Naive thymus-derived CD8-positive, alpha-beta T cell (primary cell): Measurements from ENCODE around the gene DUOXA2. TPM values are rescaled to one million over a fixed set of nuclear protein-coding genes. Genes with fewer than 3 reads are reported as not detected.

Experiments used
- ATAC-seq, 2 donors: fragments of 150-1000 bp; cut with Tn5 transposase in 1 of 2; sonication (Bioruptor Pico), chemical (Tn5 transposase) in 1 of 2; 1 replicate in 1 of 2; 2 replicates in 1 of 2; pipeline ENCODE4 v1.10.0; 2021; ENCODE audit warnings: mild to moderate bottlenecking in 2 of 2, moderate library complexity in 2 of 2
- POLR2A ChIA-PET: fragments of 350-600 bp; sonication (Branson Sonifier 250); formaldehyde crosslinking; loops from one replicate; lab custom pipeline; 2021; ENCODE audit warnings: antibody characterized with exemption; lab: Charles Lee
- DNase-seq, 10 donors: peaks; one replicate each; pipeline versions ENCODE4 v3.0.0 to v3.0.0-alpha.2; 2020 to 2022
- H3K27ac Mint-ChIP-seq, 10 donors: one replicate each; pipeline ENCODE4 v1.8.0; 2020 to 2022; ENCODE audit warnings: mild to moderate bottlenecking in 10 of 10, mixed read lengths in 10 of 10, moderate library complexity in 4 of 10, inconsistent platforms in 1 of 10
- H3K27me3 Mint-ChIP-seq, 5 donors: one replicate each; pipeline ENCODE4 v1.8.0; 2021 to 2022; ENCODE audit warnings: mixed read lengths in 5 of 5
- H3K36me3 Mint-ChIP-seq, 3 donors: one replicate each; pipeline ENCODE4 v1.8.0; 2020 to 2022; ENCODE audit warnings: mixed read lengths in 3 of 3, mild to moderate bottlenecking in 2 of 3, inconsistent platforms in 1 of 3
- H3K4me1 Mint-ChIP-seq, 4 donors: one replicate each; pipeline ENCODE4 v1.8.0; 2021 to 2022; ENCODE audit warnings: mixed read lengths in 4 of 4
- H3K4me3 Mint-ChIP-seq, 10 donors: one replicate each; pipeline ENCODE4 v1.8.0; 2020 to 2022; ENCODE audit warnings: mild to moderate bottlenecking in 10 of 10, mixed read lengths in 10 of 10, moderate library complexity in 6 of 10, inconsistent platforms in 1 of 10
- H3K9me3 Mint-ChIP-seq, 9 donors: one replicate each; pipeline ENCODE4 v1.8.0; 2020 to 2022; ENCODE audit warnings: mixed read lengths in 9 of 9, mild to moderate bottlenecking in 3 of 9, inconsistent platforms in 1 of 9, moderate library complexity in 1 of 9
- polyA plus RNA-seq, 3 donors: library from polyadenylated mRNA; unstranded; fragments of 300-500 nt; fragmentation: Illumina TruSeq; gene quantifications; one replicate each; pipeline ENCODE4 v1.2.3, GENCODE V29; 2021
- total RNA-seq, 8 experiments: library from RNA in 2 of 8; stranded (reverse) in 2 of 8; gene quantifications; one replicate each; pipeline ENCODE4 v1.2.3 and lab custom pipeline; 2021 to 2026

Gene DUOXA2
- total and polyA plus RNA-seq, 5 experiments from 2014 or later, result not detected

DNA sequence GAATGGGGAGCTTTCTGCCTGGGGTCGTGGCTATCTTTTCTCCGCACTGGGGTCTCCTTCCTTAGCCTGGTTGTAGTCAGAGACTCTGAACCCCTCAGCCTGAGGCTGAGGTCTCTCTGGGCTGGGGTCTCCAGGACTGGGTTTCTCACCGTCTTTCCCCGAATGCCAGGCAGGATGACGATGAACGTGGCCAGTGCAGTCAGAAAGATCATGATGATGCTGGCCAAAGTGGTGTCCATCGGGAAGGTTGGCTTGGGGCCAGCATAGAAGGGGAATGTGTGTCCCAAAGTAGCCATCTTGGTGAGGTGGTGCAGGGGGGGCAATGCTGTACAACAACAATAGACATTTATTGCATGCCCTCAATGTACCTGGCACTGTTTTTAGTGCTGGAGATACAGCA, 8.6 kb downstream of the DUOXA2 start:
- H3K9me3 Mint-ChIP-seq, result no peaks in the 10 kb centered on the region
- POLR2A ChIA-PET, result no interaction called here

DNA sequence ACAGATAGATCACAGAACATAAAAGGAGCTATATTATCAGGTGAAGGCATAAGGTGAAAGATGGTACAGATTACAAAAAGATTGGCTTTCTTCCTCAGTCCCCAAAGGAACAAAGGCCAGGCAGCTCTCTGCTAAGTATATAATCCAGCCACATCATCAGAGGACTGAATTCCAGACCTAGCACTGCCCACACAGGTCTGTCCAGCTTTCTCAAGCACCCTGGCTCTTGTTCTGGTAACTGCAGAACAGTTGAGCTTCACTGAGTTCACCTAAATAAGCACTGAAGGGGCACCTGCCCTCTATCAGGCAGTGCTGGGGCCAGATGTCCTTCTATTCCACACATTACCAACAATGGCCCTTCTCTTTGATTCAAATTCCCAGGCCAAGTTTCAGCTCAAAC, 9.3 kb downstream of the DUOXA2 start:
- Mint-ChIP-seq H3K9me3 (no peaks in the 10 kb centered on the region), H3K27me3 (peaks cover 27 to 67% (median 52%) of the 10 kb centered on the region in 5 donors), H3K27ac (no peak overlapping the region), H3K36me3 (no peaks in the 10 kb centered on the region), H3K4me1 (peaks cover 0 to under 1% (median 0%) of the 10 kb centered on the region in 4 donors), H3K4me3 (no peak overlapping the region)
- ATAC-seq (no peak), DNase-seq (no peak)
- POLR2A ChIA-PET, result interaction anchor here (1.2 kb wide), 1 partner anchor 77 kb away, joined by 4 read pairs; no protein-coding TSS in a partner anchor

More for the DNA sequence above, 8.6 kb downstream of the DUOXA2 start:
- no peak overlapping the region for H3K27ac Mint-ChIP-seq
- no peak overlapping the region for H3K4me3 Mint-ChIP-seq
- peaks cover 32 to 65% (median 51%) of the 10 kb centered on the region in 5 donors for H3K27me3 Mint-ChIP-seq
- H3K36me3 Mint-ChIP-seq, result no peaks in the 10 kb centered on the region
- no peak for DNase-seq
- no peak for ATAC-seq
- H3K4me1 Mint-ChIP-seq, result peaks cover 3 to 8% (median 5%) of the 10 kb centered on the region in 4 donors

DNA sequence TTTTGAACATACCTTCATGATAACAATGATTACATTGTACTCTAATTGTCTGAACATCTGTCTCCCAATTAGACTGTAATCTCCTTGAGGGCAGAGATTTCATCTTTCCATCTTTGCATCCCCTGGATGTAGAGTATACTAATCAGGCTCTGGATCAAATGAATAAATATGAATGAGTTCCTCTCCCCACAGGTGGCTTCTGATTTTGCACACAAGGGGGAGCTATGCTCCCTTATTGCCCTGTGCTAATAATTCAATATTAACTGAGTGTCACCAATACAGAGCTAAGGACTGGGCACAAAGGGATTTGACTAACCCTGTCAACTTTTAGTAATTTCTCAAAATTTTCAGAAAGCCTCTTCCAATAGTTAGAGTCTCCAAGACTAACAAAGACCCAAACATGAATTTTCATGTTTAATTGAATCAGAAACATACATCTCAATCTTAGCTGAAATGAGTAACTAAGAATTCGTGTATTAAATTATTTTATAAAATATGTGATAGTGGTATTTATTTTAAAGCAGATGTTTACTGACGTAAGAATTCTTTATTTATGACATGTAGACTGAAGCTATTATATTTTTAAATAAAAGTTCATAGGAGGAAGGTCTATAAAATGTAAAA, 12.5 kb downstream of the DUOXA2 start:
- ATAC-seq (peak; percentile 62 to 64), DNase-seq (peak in 5 of 10 donors; percentile 23 to 43 (median 41))
- Mint-ChIP-seq H3K9me3 (no peaks in the 10 kb centered on the region), H3K4me1 (peaks cover 0 to 8% (median 2%) of the 10 kb centered on the region in 4 donors), H3K27me3 (peaks cover 27 to 73% (median 58%) of the 10 kb centered on the region in 5 donors), H3K4me3 (no peak overlapping the region), H3K36me3 (no peaks in the 10 kb centered on the region), H3K27ac (no peak overlapping the region)
- POLR2A ChIA-PET, result interaction anchor here (0.6 kb wide), 1 partner anchor 149 kb away, joined by 3 read pairs; no protein-coding TSS in a partner anchor

DNA sequence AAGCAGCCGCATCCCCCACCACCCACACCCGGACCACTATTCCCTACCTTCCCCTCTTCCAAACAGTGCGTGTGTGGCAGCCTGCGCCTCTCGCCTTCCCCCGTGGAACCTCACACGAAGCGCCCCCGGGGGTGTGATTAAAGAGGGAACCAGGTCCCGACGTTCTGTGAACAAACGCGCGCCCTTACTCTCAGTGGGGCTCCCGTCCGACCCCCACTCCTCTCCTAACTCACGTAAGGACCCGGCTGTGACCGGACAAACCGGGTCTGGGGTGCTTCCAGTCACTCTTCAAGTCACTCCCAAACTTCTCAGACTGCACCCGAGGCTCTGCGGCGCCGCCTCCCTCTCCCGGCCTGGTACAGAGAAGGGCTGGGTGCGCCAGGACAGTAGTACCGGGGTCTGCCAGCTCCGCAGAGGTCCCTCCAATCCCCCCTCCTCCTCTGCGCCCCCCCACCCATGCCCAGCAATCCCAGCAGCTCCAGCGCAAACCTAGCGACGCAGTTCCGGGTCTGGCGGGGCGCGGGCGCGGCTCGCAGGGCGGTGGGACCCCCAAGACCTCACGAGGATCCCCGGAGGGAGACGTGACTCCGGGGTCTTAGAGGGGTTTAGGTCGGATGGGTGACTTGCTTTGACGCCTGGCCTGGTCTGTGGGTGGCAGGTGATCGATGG, 15.0 kb downstream of the DUOXA2 start:
- H3K36me3 Mint-ChIP-seq, result peaks cover 0 to 2% (median 0%) of the 10 kb centered on the region in 3 donors
- POLR2A ChIA-PET, result no interaction called here
- no peak overlapping the region for H3K27ac Mint-ChIP-seq
- peaks cover 23 to 79% (median 68%) of the 10 kb centered on the region in 5 donors for H3K27me3 Mint-ChIP-seq
- ATAC-seq (peak; percentile 18 to 35), DNase-seq (no peak)
- peaks cover 0 to 8% (median 3%) of the 10 kb centered on the region in 4 donors for H3K4me1 Mint-ChIP-seq
- peak overlapping the region in 9 of 10 donors; percentile 24 to 61 (median 42) for H3K4me3 Mint-ChIP-seq
- H3K9me3 Mint-ChIP-seq, result no peaks in the 10 kb centered on the region

DNA sequence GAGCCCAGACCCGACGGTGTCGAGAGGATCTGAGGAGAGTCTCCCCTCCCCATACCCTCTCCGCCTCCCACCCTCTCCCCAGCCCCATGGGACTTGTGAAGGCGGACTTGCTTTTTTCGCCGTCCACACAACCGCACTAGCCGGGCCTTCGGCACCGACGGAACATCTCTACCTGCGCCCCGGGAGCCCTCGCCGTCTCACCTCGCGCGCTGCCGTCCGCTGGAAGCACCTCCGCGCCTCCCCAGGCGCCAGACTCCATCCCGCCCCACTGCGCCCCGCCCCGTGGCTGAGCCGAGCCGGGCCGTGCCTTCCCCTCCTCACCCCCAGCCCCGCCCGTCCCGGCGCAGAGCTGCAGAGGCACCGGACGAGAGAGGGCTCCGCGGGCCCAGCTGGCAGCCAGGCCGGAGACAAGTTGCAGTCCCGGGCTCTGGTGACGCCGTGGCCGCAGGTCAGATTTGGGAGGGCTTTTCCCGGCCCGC, 15.6 kb downstream of the DUOXA2 start, which contains the start of the genes DUOX1 and DUOXA1:
TSS of gene DUOX1 (plus strand) at position 344 of the 479 bp plus-strand sequence. CDS start 1,973 bp downstream, outside the sequence.
TSS of gene DUOXA1 (minus strand) at position 229 of the 479 bp plus-strand sequence. CDS start 6,865 bp downstream, outside the sequence.
- ATAC-seq (peak; percentile 76 to 80), DNase-seq (no peak)
- H3K27ac Mint-ChIP-seq, result no peak within 1 kb of the TSS
- peaks cover 0 to 2% (median 0%) of the 10 kb centered on the region in 3 donors for H3K36me3 Mint-ChIP-seq
- H3K9me3 Mint-ChIP-seq, result no peaks in the 10 kb centered on the region
- peak within 1 kb of the TSS; percentile 37 to 65 (median 52) for H3K4me3 Mint-ChIP-seq
- peaks cover 4 to 11% (median 6%) of the 10 kb centered on the region in 4 donors for H3K4me1 Mint-ChIP-seq
- H3K27me3 Mint-ChIP-seq, result peaks cover 29 to 84% (median 71%) of the 10 kb centered on the region in 5 donors
- POLR2A ChIA-PET, result no interaction called here

DNA sequence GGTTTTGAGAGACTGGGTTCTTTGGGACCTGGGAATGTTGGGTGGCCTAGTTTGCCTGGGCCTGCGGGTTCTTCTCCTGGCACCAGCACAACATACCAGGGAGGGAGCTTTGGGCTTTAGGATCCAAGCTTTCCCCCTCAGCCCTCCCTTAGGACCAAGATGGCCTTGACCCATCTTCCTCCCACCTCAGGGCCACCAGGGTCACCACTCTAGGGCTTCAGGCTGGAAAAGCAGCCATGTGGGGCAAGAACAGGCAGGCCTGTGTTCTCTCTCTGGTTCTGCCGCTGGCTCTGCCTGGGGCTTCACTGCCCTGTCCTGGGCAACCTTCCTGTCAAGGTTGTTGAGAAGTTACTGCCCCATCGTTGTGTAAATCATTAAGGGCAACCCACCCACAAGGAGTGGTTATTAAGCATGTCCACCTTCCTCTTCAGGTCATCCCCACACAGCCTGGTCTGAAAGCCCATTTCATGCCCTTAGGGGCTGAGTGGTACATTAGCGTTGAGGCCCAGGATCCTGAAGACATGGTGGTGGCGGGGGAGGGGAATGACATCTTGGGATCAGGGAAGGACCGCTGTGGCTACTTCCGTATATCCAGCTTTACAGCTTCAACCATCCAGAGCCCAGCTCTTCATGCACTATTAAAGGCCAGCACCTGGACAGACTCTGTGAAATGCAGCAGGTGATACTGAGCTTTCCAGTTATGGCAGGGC, 16.3 kb downstream of the DUOXA2 start:
- H3K4me1 Mint-ChIP-seq, result peaks cover 7 to 14% (median 8%) of the 10 kb centered on the region in 4 donors
- peaks cover 0 to 2% (median 0%) of the 10 kb centered on the region in 3 donors for H3K36me3 Mint-ChIP-seq
- H3K4me3 Mint-ChIP-seq, result peak overlapping the region in 9 of 10 donors; percentile 23 to 65 (median 55)
- ATAC-seq (no peak), DNase-seq (no peak)
- no peaks in the 10 kb centered on the region for H3K9me3 Mint-ChIP-seq
- POLR2A ChIA-PET, result no interaction called here
- H3K27ac Mint-ChIP-seq, result no peak overlapping the region
- H3K27me3 Mint-ChIP-seq, result peaks cover 22 to 80% (median 67%) of the 10 kb centered on the region in 5 donors

DNA sequence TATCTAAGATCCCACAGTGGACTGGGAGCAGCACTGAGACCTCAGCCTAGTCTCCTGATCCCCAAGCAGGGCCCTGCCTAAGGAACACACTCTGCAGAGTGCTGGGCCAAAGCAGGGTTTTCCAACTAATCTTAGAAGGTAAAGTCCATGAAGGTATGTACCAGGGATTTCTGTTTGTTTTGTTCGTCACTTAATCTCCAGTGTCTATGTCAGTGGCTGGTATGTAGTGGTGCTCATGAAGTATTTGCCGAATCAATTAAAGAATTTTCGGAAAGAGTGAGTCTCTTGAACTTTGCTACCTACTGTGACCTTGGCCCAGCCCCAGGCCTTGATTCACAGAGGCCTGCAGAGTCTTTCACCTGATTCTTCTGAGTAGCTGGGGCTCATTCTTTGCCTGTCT, 17.4 kb downstream of the DUOXA2 start:
- H3K4me3 Mint-ChIP-seq, result no peak overlapping the region
- no peak overlapping the region for H3K27ac Mint-ChIP-seq
- H3K9me3 Mint-ChIP-seq, result no peaks in the 10 kb centered on the region
- H3K27me3 Mint-ChIP-seq, result peaks cover 24 to 77% (median 61%) of the 10 kb centered on the region in 5 donors
- peaks cover 10 to 19% (median 13%) of the 10 kb centered on the region in 4 donors for H3K4me1 Mint-ChIP-seq
- ATAC-seq (no peak), DNase-seq (no peak)
- peaks cover 0 to 2% (median 0%) of the 10 kb centered on the region in 3 donors for H3K36me3 Mint-ChIP-seq
- POLR2A ChIA-PET, result no interaction called here

DNA sequence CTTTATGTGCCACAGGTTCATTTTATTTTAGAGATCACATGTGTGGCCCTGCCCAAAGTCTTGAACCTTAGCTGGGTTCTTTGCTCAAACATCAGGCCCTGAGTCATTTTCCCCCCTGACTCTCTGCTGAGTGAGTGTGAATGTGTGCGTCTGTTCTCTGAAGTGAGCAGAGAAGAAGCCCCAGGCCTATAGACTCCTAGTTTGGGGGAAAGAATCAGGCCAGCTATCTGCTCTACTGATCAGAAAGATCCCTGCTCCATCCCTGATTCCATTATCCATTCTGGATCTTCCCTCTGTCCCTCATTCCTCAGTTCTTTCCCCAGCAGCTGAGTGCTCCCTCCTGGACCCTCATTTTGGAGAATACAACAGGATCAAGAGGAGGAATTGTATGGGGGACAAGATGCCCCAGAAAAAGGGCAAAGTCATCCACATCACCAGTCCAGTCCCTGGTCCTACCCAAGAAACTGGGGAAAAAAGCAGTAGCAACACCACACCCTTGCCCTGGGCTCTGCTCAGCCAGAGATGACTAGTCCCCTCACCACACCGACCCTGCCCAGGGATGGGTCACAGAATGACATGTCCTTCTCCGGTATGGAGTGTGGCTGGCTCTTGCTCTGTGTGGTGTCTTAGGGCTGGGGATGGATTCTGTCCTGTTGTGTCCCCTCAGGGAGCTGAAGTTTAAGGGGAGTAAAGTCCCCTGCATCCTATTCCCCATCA, 18.9 kb downstream of the DUOXA2 start:
- H3K36me3 Mint-ChIP-seq, result peaks cover 0 to 2% (median 0%) of the 10 kb centered on the region in 3 donors
- no peak for DNase-seq
- POLR2A ChIA-PET, result no interaction called here
- no peak for ATAC-seq
- H3K27me3 Mint-ChIP-seq, result peaks cover 21 to 71% (median 57%) of the 10 kb centered on the region in 5 donors
- peak overlapping the region in 1 of 10 donors; percentile 57 for H3K27ac Mint-ChIP-seq
- H3K4me3 Mint-ChIP-seq, result peak overlapping the region in 1 of 10 donors; percentile 26
- peaks cover 11 to 20% (median 15%) of the 10 kb centered on the region in 4 donors for H3K4me1 Mint-ChIP-seq
- no peaks in the 10 kb centered on the region for H3K9me3 Mint-ChIP-seq

DNA sequence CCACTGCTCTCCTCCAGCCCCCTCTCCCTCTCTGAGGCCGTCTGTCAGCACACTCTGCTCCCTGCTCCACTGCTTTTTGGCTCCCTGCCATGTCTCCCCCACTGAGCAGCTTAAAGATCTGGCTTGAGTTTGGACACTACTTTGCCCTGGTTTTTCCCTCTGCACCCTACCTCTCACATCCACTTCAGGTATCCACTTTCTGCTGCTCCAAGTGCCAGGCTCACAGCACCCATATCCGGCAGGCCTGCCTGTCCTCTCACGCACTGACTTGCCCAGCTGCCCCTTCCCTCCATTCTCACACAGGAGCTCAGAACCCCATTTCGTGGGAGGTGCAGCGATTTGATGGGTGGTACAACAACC, 19.4 kb downstream of the DUOXA2 start:
- Mint-ChIP-seq H3K4me1 (peaks cover 11 to 20% (median 15%) of the 10 kb centered on the region in 4 donors), H3K27ac (peak overlapping the region in 1 of 10 donors; percentile 57), H3K4me3 (peak overlapping the region in 3 of 10 donors; percentile 3 to 22 (median 20)), H3K36me3 (peaks cover 0 to 2% (median 0%) of the 10 kb centered on the region in 3 donors), H3K27me3 (peaks cover 21 to 66% (median 52%) of the 10 kb centered on the region in 5 donors), H3K9me3 (no peaks in the 10 kb centered on the region)
- no peak for DNase-seq
- POLR2A ChIA-PET, result no interaction called here
- no peak for ATAC-seq

DNA sequence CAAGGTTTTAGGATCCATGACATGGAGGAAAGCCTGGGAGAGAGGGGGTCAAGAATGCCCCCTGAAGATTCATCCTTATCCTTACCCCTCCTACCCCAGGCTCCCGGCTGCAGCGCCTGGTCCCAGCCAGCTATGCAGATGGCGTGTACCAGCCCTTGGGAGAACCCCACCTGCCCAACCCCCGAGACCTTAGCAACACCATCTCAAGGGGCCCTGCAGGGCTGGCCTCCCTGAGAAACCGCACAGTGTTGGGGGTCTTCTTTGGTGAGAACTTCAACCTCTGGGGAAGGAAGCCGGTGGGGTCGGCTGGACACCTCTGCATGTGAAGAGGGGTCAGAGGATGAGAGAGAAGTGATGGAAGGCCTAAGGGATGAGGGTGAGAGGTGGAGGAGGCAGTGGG, 19.9 kb downstream of the DUOXA2 start:
- peaks cover 0 to 2% (median 0%) of the 10 kb centered on the region in 3 donors for H3K36me3 Mint-ChIP-seq
- no peak overlapping the region for H3K27ac Mint-ChIP-seq
- DNase-seq, result no peak
- ATAC-seq, result no peak
- POLR2A ChIA-PET, result no interaction called here
- H3K4me1 Mint-ChIP-seq, result peaks cover 11 to 15% (median 13%) of the 10 kb centered on the region in 4 donors
- H3K9me3 Mint-ChIP-seq, result no peaks in the 10 kb centered on the region
- peaks cover 20 to 62% (median 48%) of the 10 kb centered on the region in 5 donors for H3K27me3 Mint-ChIP-seq
- H3K4me3 Mint-ChIP-seq, result peak overlapping the region in 5 of 10 donors; percentile 69 to 80 (median 76)
